ENCODE measurements around the gene GNA12. TPM values are rescaled to one million over a fixed set of nuclear protein-coding genes. Genes with fewer than 3 reads are reported as not detected.
A peak's percentile ranks its signal among the peaks of the same experiment; 100 is the strongest.

Gene GNA12
- total RNA-seq, 1 experiment from 2014 or later, result 35.5 TPM

DNA sequence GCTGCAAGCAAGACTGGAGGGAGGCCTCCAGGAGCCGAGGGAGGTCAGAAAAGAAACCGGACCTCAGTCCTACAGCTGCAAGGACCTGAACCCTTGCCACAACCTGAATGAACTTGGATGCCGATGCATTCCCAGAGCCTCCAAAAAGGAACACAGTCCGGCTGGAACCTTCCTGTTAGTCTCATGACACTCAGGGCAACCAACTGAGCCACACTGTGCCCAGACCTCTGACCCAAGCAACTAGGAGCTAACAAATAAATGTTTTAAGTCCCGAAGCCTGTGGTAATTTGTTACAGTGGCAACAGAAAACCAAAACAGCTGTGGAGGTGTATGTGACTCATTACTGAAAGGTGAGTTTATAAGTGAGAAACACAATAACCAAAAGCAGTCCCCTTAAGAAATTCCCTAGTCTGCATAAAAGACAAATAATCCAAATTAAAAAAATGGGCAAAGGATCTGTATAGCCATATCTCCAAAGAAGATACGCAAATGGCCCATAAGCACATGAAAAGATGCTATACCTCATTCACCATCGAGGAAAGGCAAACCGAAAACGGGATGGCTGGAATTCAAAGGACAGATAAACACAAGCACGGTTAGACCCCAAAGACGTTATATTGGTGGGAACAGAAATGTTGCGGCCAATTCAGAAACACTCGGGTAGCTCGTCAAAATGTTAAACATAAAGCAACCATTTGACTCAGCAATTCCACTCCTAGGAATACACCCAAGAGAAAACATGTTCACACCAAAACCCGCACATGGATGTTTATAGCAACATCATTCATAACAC is 24.8 kb downstream of the GNA12 start:
- H3K4me3 ChIP-seq (ENCODE audit: low read depth, low read length, poor library complexity, severe bottlenecking), result no peak overlapping the region
- TF ChIP-seq EZH2 (IDR thresholded peaks at IDR 0.05; ENCODE audit: borderline replicate concordance, low read depth, low read length, poor library complexity, severe bottlenecking) (no peak), CTCF (conservative IDR thresholded peaks at IDR 0.05; ENCODE audit: low read depth, low read length) (no peak)
- no peaks in the 10 kb centered on the region for H3K36me3 ChIP-seq (ENCODE audit: insufficient read depth, low read length, poor library complexity, severe bottlenecking)
- H3K4me1 ChIP-seq (ENCODE audit: insufficient read depth, low read length, poor library complexity, severe bottlenecking), result peaks cover 44% of the 10 kb centered on the region
- no peak for DNase-seq (ENCODE audit: low spot score)
- no peaks in the 10 kb centered on the region for H3K9me3 ChIP-seq (ENCODE audit: low read depth, low read length, poor library complexity, severe bottlenecking)
- intact Hi-C loops (cut with micrococcal nuclease; ENCODE audit: unreplicated experiment), result no loop called here
- no peak overlapping the region for H3K27ac ChIP-seq (ENCODE audit: low read depth, low read length, poor library complexity, severe bottlenecking)
- no peaks in the 10 kb centered on the region for H3K27me3 ChIP-seq (replicated peaks; ENCODE audit: insufficient read depth, low read depth, low read length, poor library complexity)
- CTCF ChIA-PET, result no interaction called here
- no TSS peak for BruUV-seq (replicated peaks)
- POLR2A ChIA-PET (ENCODE audit: low non-redundant PET), result no interaction called here

GRCh38 chr7:2818653-2819052 is 25.5 kb downstream of the GNA12 start:
- no peak overlapping the region for H3K27ac ChIP-seq (ENCODE audit: low read depth, low read length, poor library complexity, severe bottlenecking)
- POLR2A ChIA-PET (ENCODE audit: low non-redundant PET), result no interaction called here
- H3K4me1 ChIP-seq (ENCODE audit: insufficient read depth, low read length, poor library complexity, severe bottlenecking), result peaks cover 37% of the 10 kb centered on the region

DNA sequence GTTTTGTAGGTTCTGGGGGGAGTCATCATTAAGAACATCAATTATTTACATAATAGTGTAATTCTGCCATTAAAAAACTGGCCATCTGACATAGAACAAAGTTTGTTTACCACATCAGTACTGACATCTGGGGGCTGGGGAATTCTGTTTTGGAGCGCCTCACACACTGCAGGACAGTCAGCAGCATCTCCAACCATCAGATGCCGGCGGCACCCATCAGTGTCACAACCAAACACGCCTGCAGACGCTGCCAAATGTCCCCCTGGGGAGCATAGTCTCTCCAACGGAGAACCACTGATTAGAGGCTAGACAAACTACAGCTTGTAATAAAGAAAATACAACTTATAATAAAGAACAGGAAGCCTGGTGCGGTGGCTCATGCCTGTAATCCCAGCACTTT is 26.0 kb downstream of the GNA12 start:
- H3K4me1 ChIP-seq (ENCODE audit: insufficient read depth, low read length, poor library complexity, severe bottlenecking), result peaks cover 36% of the 10 kb centered on the region
- no peaks in the 10 kb centered on the region for H3K27me3 ChIP-seq (replicated peaks; ENCODE audit: insufficient read depth, low read depth, low read length, poor library complexity)
- H3K9me3 ChIP-seq (ENCODE audit: low read depth, low read length, poor library complexity, severe bottlenecking), result no peaks in the 10 kb centered on the region
- no peak overlapping the region for H3K4me3 ChIP-seq (ENCODE audit: low read depth, low read length, poor library complexity, severe bottlenecking)
- TF ChIP-seq EZH2 (IDR thresholded peaks at IDR 0.05; ENCODE audit: borderline replicate concordance, low read depth, low read length, poor library complexity, severe bottlenecking), result no peak
- no peak for TF ChIP-seq CTCF (conservative IDR thresholded peaks at IDR 0.05; ENCODE audit: low read depth, low read length)
- ChIA-PET POLR2A (ENCODE audit: low non-redundant PET) (no interaction called here), CTCF (no interaction called here)
- H3K36me3 ChIP-seq (ENCODE audit: insufficient read depth, low read length, poor library complexity, severe bottlenecking), result no peaks in the 10 kb centered on the region
- H3K27ac ChIP-seq (ENCODE audit: low read depth, low read length, poor library complexity, severe bottlenecking), result no peak overlapping the region
- intact Hi-C loops (cut with micrococcal nuclease; ENCODE audit: unreplicated experiment), result no loop called here
- peak; percentile 80 for DNase-seq (ENCODE audit: low spot score)
- BruUV-seq (replicated peaks), result no TSS peak

More at GRCh38 chr7:2818653-2819052, 25.5 kb downstream of the GNA12 start:
- H3K4me3 ChIP-seq (ENCODE audit: low read depth, low read length, poor library complexity, severe bottlenecking), result no peak overlapping the region
- no peaks in the 10 kb centered on the region for H3K9me3 ChIP-seq (ENCODE audit: low read depth, low read length, poor library complexity, severe bottlenecking)
- H3K36me3 ChIP-seq (ENCODE audit: insufficient read depth, low read length, poor library complexity, severe bottlenecking), result no peaks in the 10 kb centered on the region
- TF ChIP-seq EZH2 (IDR thresholded peaks at IDR 0.05; ENCODE audit: borderline replicate concordance, low read depth, low read length, poor library complexity, severe bottlenecking), result no peak
- TF ChIP-seq CTCF (conservative IDR thresholded peaks at IDR 0.05; ENCODE audit: low read depth, low read length), result no peak
- CTCF ChIA-PET, result no interaction called here
- BruUV-seq (replicated peaks), result no TSS peak
- no peaks in the 10 kb centered on the region for H3K27me3 ChIP-seq (replicated peaks; ENCODE audit: insufficient read depth, low read depth, low read length, poor library complexity)
- intact Hi-C loops (cut with micrococcal nuclease; ENCODE audit: unreplicated experiment), result no loop called here
- DNase-seq (ENCODE audit: low spot score), result no peak

All from A673 (cell line).